ENCODE measurements around the gene ZNF516. TPM values are rescaled to one million over a fixed set of nuclear protein-coding genes. Genes with fewer than 3 reads are reported as not detected.
A peak's percentile ranks its signal among the peaks of the same experiment; 100 is the strongest.

Gene ZNF516
- total and polyA plus RNA-seq, 2 of the 13 experiments (the other 11 are each of a cell fraction or from before 2014, with no cell fraction given), result 16.6 to 18.7 TPM

- TF ChIP-seq ZHX2 (IDR thresholded peaks at IDR 0.05; ENCODE audit: low read depth) (no peak), ZHX2 (CRISPR knock-in tag; IDR thresholded peaks at IDR 0.05; ENCODE audit: borderline replicate concordance) (no peak), BHLHE40 (IDR thresholded peaks at IDR 0.05; ENCODE audit: low read length) (no peak), ADNP (CRISPR knock-in tag; IDR thresholded peaks at IDR 0.05) (no peak), WIZ (CRISPR knock-in tag; IDR thresholded peaks at IDR 0.05) (no peak), MTERF4 (CRISPR knock-in tag; IDR thresholded peaks at IDR 0.05) (no peak), DMAP1 (CRISPR knock-in tag; IDR thresholded peaks at IDR 0.05) (no peak), ZNF687 (CRISPR knock-in tag; IDR thresholded peaks at IDR 0.05) (peak; percentile 38; the same call in 1 of the 2 replicates), SRF (IDR thresholded peaks at IDR 0.05; ENCODE audit: low read depth, low read length) (no peak), RFX1 (IDR thresholded peaks at IDR 0.05) (no peak), NFKB2 (CRISPR knock-in tag; IDR thresholded peaks at IDR 0.05; ENCODE audit: borderline replicate concordance) (peak; percentile 32; the same call in 1 of the 2 replicates), PAXIP1 (CRISPR knock-in tag; conservative IDR thresholded peaks at IDR 0.05) (no peak), ATAD3A (CRISPR knock-in tag; IDR thresholded peaks at IDR 0.05) (no peak), PHF5A (CRISPR knock-in tag; IDR thresholded peaks at IDR 0.05; ENCODE audit: low read depth, unreplicated experiment) (no peak), CENPBD1 (CRISPR knock-in tag; IDR thresholded peaks at IDR 0.05; ENCODE audit: borderline replicate concordance, low read depth) (no peak)
Measured at GRCh38 chr18:76376668-76377358, 118.2 kb downstream of the ZNF516 start (continued).
